OCI-LY1 (cell line): ENCODE results near the gene SLX4.
A peak's percentile ranks its signal among the peaks of the same experiment; 100 is the strongest.
"Not testable (repeated sequence)": the region's sequence is repeated elsewhere in the genome, so short reads cannot be mapped to it uniquely, and the experiment has no call there.

Source experiments
- H2AFZ ChIP-seq: fragments of 200-600 bp; sonication (generic), shearing (Covaris generic); 2 replicates; pipeline ENCODE4 v1.6.0; 2014; ENCODE audit warnings: antibody characterized with exemption, mild to moderate bottlenecking, low read length
- H3F3A ChIP-seq: fragments of 200-600 bp; sonication (generic), shearing (Covaris generic); 2 replicates; pipeline ENCODE4 v1.6.0; 2014; ENCODE audit warnings: mild to moderate bottlenecking, antibody characterized with exemption, low read length, moderate library complexity; ENCODE audit not compliant: insufficient read depth
- H3K27ac ChIP-seq: fragments of 200-600 bp; sonication (generic); 2 replicates; pipeline ENCODE4 v1.5.1; 2014; ENCODE audit warnings: low read length, mixed run types, mild to moderate bottlenecking, low read depth; ENCODE audit not compliant: poor library complexity, severe bottlenecking
- H3K27me3 ChIP-seq: fragments of 200-600 bp; sonication (generic); 2 replicates; pipeline ENCODE4 v1.6.0; 2014; ENCODE audit warnings: antibody characterized with exemption, mild to moderate bottlenecking, low read length, moderate library complexity; ENCODE audit not compliant: insufficient read depth
- H3K36me3 ChIP-seq: fragments of 200-600 bp; sonication (generic); 2 replicates; pipeline ENCODE4 v1.6.1; 2014; ENCODE audit warnings: mild to moderate bottlenecking, antibody characterized with exemption, low read length, moderate library complexity, mixed read lengths; ENCODE audit not compliant: insufficient read depth
- H3K4me1 ChIP-seq: fragments of 200-600 bp; sonication (generic); 2 replicates; pipeline ENCODE4 v1.5.1; 2014; ENCODE audit warnings: mild to moderate bottlenecking, low read length, moderate library complexity; ENCODE audit not compliant: insufficient read depth, severe bottlenecking
- H3K4me2 ChIP-seq: fragments of 200-600 bp; sonication (generic), shearing (Covaris generic); 2 replicates; pipeline ENCODE4 v1.6.1; 2014; ENCODE audit warnings: low read length
- H3K4me3 ChIP-seq: fragments of 200-600 bp; sonication (generic); 2 replicates; pipeline ENCODE4 v1.5.1; 2014; ENCODE audit warnings: low read length, low read depth, mild to moderate bottlenecking, mixed read lengths; ENCODE audit not compliant: poor library complexity, severe bottlenecking
- H3K79me2 ChIP-seq: fragments of 200-600 bp; shearing (Covaris generic); 2 replicates; pipeline ENCODE4 v1.6.1; 2016; ENCODE audit warnings: mixed run types, low read length, mixed read lengths; ENCODE audit not compliant: insufficient read depth
- H3K9ac ChIP-seq: fragments of 200-600 bp; sonication (generic), shearing (Covaris generic); 2 replicates; pipeline ENCODE4 v1.6.1; 2014; ENCODE audit warnings: mild to moderate bottlenecking, low read length, mixed read lengths
- H3K9me2 ChIP-seq: fragments of 200-600 bp; sonication (generic), shearing (Covaris generic); 2 replicates; pipeline ENCODE4 v1.6.1; 2014; ENCODE audit warnings: low read depth, mild to moderate bottlenecking, low read length, mixed read lengths
- H3K9me3 ChIP-seq: fragments of 200-600 bp; shearing (Covaris generic); 2 replicates; pipeline ENCODE4 v1.6.1; 2014; ENCODE audit warnings: low read length, mixed read lengths
- H4K20me1 ChIP-seq: fragments of 200-600 bp; sonication (generic), shearing (Covaris generic); 2 replicates; pipeline ENCODE4 v1.6.0; 2016; ENCODE audit warnings: mild to moderate bottlenecking, low read length; ENCODE audit not compliant: insufficient read depth
- EZH2 ChIP-seq: fragments of 200-600 bp; sonication (generic), shearing (Covaris generic); IDR thresholded peaks from 2 replicates; pipeline ENCODE4 v1.8.0; 2017; ENCODE audit warnings: borderline replicate concordance, mixed run types, mild to moderate bottlenecking, antibody characterized with exemption, low read length, moderate library complexity, mixed read lengths
- TF ChIP-seq, protein P1 (sequence below): fragments of 200-600 bp; sonication (generic), shearing (Covaris generic); IDR thresholded peaks from 2 replicates; pipeline ENCODE4 v1.5.1; 2017; ENCODE audit warnings: mild to moderate bottlenecking, antibody characterized with exemption, low read length, moderate library complexity, mixed read lengths

The SLX4 gene

DNA sequence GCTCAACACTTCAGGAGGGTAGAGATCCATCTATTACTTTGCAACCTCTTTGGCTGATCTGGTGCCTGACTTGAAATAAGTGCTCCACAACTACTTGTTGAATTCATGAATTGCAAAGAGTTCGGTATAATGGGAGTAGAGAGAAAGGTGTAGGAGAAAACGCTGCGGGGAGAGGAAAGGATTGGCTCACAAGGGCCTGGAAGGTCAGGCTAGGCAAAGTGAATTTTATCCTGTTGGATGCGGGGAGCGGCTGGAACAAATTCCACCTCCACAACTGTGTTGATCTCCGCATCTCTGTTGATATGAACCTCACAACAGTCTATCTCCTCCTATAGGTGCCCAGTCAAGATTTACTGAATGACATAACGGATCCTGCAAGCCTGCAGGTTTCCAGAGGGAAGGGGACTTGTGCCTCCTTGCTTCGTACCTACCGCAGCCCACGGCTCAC lies 684 bp downstream of the SLX4 start:
- peaks cover 65% of the 10 kb centered on the region for H3K4me1 ChIP-seq
- peaks cover 41% of the 10 kb centered on the region for H3K79me2 ChIP-seq
- H4K20me1 ChIP-seq, result no peaks in the 10 kb centered on the region
- no peaks in the 10 kb centered on the region for H3F3A ChIP-seq
- peak overlapping the region; percentile 53 for H3K27ac ChIP-seq
- H3K9me2 ChIP-seq, result no peaks in the 10 kb centered on the region
- no peaks in the 10 kb centered on the region for H3K9me3 ChIP-seq
- H3K27me3 ChIP-seq, result no peaks in the 10 kb centered on the region
- H3K4me3 ChIP-seq, result peak overlapping the region; percentile 94
- H2AFZ ChIP-seq, result no peak overlapping the region
- H3K36me3 ChIP-seq, result peaks cover 30% of the 10 kb centered on the region
- H3K4me2 ChIP-seq, result peak overlapping the region; percentile 95
- peak overlapping the region; percentile 92 for H3K9ac ChIP-seq
- TF ChIP-seq, protein P1, sequence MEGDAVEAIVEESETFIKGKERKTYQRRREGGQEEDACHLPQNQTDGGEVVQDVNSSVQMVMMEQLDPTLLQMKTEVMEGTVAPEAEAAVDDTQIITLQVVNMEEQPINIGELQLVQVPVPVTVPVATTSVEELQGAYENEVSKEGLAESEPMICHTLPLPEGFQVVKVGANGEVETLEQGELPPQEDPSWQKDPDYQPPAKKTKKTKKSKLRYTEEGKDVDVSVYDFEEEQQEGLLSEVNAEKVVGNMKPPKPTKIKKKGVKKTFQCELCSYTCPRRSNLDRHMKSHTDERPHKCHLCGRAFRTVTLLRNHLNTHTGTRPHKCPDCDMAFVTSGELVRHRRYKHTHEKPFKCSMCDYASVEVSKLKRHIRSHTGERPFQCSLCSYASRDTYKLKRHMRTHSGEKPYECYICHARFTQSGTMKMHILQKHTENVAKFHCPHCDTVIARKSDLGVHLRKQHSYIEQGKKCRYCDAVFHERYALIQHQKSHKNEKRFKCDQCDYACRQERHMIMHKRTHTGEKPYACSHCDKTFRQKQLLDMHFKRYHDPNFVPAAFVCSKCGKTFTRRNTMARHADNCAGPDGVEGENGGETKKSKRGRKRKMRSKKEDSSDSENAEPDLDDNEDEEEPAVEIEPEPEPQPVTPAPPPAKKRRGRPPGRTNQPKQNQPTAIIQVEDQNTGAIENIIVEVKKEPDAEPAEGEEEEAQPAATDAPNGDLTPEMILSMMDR, result no peak

DNA sequence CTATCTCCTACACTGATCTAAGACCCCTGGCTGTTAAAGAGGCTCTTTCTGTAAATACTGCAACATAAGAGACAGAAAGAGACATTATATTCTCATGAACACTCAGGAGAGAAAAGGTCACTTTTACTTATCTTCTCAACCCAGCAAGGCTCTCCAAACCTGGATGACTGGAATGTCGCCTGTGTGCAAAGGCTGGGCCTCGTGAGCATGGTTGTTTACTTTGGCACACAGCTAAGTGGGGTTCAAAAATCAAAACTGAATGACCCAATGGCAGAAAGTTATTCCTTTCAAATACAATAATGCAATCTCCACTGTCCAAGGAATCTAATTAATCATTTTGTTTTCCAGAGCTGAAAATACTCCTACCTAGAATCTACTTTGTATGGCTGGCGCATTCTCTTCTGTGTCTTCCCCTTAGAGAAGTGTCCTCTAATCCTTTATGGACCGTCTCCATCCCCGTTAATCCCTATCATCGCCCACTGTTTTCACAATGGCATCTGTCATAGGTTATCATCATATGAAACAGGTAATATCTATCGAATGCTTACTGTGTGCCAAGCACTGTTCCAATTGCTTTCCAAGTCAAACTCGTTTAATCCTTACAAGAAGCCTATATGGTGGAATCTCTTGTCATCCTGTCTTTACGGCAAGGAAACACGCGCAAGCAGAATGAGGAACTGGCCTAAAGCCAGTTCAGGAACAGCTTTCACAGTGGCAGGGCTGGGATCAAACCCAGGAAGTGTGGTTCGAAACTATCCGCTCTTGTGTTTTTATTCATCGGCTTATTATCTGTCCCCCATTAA lies 1.3 kb downstream of the SLX4 start:
- Histone ChIP-seq H3K4me3 (peak overlapping the region; percentile 94), H3K79me2 (peaks cover 37% of the 10 kb centered on the region), H3K4me2 (peak overlapping the region; percentile 95), H3K9me2 (no peaks in the 10 kb centered on the region), H3K27me3 (no peaks in the 10 kb centered on the region), H3F3A (no peaks in the 10 kb centered on the region), H3K9me3 (no peaks in the 10 kb centered on the region), H3K27ac (no peak overlapping the region), H3K4me1 (peaks cover 59% of the 10 kb centered on the region), H3K9ac (peak overlapping the region; percentile 92), H4K20me1 (no peaks in the 10 kb centered on the region), H2AFZ (no peak overlapping the region), H3K36me3 (peaks cover 27% of the 10 kb centered on the region)
- TF ChIP-seq, protein P1, result no peak
- TF ChIP-seq EZH2, result no peak

DNA sequence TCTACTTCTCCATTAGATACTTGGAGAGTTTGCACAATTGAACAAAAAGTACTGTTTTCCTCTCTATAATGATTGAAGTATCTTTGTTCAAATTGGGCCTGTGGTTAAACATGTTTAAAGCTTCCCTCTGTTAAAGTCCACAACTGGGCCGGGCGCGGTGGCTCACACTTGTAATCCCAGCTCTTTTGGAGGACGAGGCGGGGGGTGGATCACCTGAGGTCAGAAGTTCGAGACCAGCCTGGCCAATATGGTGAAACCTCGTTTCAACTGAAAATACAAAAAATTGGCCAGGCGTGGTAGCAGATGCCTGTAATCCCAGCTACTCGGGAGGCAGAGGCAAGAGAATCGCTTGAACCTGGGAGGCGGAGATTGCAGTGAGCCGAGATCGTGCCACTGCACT lies 2.4 kb downstream of the SLX4 start:
- H2AFZ ChIP-seq, H3F3A ChIP-seq, H3K9me3 ChIP-seq, H3K27me3 ChIP-seq, H3K9me2 ChIP-seq, H3K4me3 ChIP-seq, H3K27ac ChIP-seq, H4K20me1 ChIP-seq, H3K4me2 ChIP-seq, H3K9ac ChIP-seq: not testable (repeated sequence)
- Histone ChIP-seq H3K36me3 (peaks cover 21% of the 10 kb centered on the region), H3K4me1 (peaks cover 48% of the 10 kb centered on the region), H3K79me2 (peaks cover 27% of the 10 kb centered on the region)

DNA sequence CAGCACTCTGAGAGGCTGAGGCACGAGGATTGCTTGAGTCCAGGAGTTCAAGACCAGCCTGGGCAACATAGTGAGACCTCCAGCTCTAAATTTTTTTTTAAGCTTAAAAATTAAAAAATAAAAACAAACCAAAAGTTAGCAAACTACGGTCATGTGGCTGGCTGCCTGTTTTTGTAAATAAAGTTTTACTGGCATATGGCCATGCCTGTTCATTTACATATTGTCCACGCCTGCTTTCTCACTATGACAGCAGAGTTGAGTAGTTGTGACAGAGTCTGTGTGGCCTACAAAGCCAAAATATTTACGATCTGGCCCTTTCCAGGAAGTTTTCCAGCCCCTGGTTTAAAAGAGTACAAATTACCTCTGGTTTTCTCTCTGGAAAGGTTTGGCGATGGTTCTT lies 3.3 kb downstream of the SLX4 start:
- Histone ChIP-seq H3K27me3 (no peaks in the 10 kb centered on the region), H3K36me3 (peaks cover 27% of the 10 kb centered on the region), H3K9ac (no peak overlapping the region), H3K4me1 (peaks cover 40% of the 10 kb centered on the region), H3K9me3 (no peaks in the 10 kb centered on the region), H3K79me2 (peaks cover 21% of the 10 kb centered on the region), H3K4me2 (peak overlapping the region; percentile 49), H2AFZ (no peak overlapping the region), H4K20me1 (no peaks in the 10 kb centered on the region), H3K4me3 (no peak overlapping the region), H3K27ac (peak overlapping the region; percentile 70), H3K9me2 (no peaks in the 10 kb centered on the region), H3F3A (no peaks in the 10 kb centered on the region)
- TF ChIP-seq, protein P1, result no peak
- no peak for TF ChIP-seq EZH2
